Measurements from ENCODE around the gene DOC2A.

Gene DOC2A

GRCh38 chr16:30004424-30004776, 6.4 kb downstream of the DOC2A start:
- Histone ChIP-seq H3K27ac (no peak overlapping the region), H3K9ac (no peak overlapping the region), H2AFZ (no peak overlapping the region), H3K4me2 (ENCODE audit: low read length) (no peak overlapping the region), H3K79me2 (no peaks in the 10 kb centered on the region), H3K4me1 (no peaks in the 10 kb centered on the region), H3K36me3 (ENCODE audit: control insufficient read depth, insufficient read depth, low read length) (no peaks in the 10 kb centered on the region), H3K9me3 (ENCODE audit: control insufficient read depth, low read length) (no peaks in the 10 kb centered on the region), H3K27me3 (ENCODE audit: control insufficient read depth, insufficient read depth, low read length) (no peaks in the 10 kb centered on the region), H3K4me3 (ENCODE audit: low read depth, low read length) (no peak overlapping the region)
- TF ChIP-seq CTCF (IDR thresholded peaks at IDR 0.05): no peak

- Histone ChIP-seq H3K9ac (no peak overlapping the region), H2AFZ (no peak overlapping the region), H3K9me3 (ENCODE audit: control insufficient read depth, low read length) (no peaks in the 10 kb centered on the region), H3K4me2 (ENCODE audit: low read length) (no peak overlapping the region), H3K4me1 (no peaks in the 10 kb centered on the region), H3K4me3 (ENCODE audit: low read depth, low read length) (no peak overlapping the region), H3K27ac (no peak overlapping the region), H3K27me3 (ENCODE audit: control insufficient read depth, insufficient read depth, low read length) (no peaks in the 10 kb centered on the region), H3K79me2 (no peaks in the 10 kb centered on the region), H3K36me3 (ENCODE audit: control insufficient read depth, insufficient read depth, low read length) (no peaks in the 10 kb centered on the region)
- TF ChIP-seq CTCF (IDR thresholded peaks at IDR 0.05): no peak
Observed at GRCh38 chr16:30003670-30004423, 7.0 kb downstream of the DOC2A start.

- Histone ChIP-seq H2AFZ (no peak overlapping the region), H3K4me1 (no peaks in the 10 kb centered on the region), H3K9ac (no peak overlapping the region), H3K27ac (no peak overlapping the region), H3K27me3 (ENCODE audit: control insufficient read depth, insufficient read depth, low read length) (no peaks in the 10 kb centered on the region), H3K4me2 (ENCODE audit: low read length) (no peak overlapping the region), H3K4me3 (ENCODE audit: low read depth, low read length) (no peak overlapping the region), H3K79me2 (no peaks in the 10 kb centered on the region), H3K9me3 (ENCODE audit: control insufficient read depth, low read length) (no peaks in the 10 kb centered on the region), H3K36me3 (ENCODE audit: control insufficient read depth, insufficient read depth, low read length) (no peaks in the 10 kb centered on the region)
- no peak for TF ChIP-seq CTCF (IDR thresholded peaks at IDR 0.05)
Observed at GRCh38 chr16:30002614-30003346, 8.0 kb downstream of the DOC2A start.

- H2AFZ ChIP-seq: no peak overlapping the region
- no peak overlapping the region for H3K9ac ChIP-seq
- peaks cover 5% of the 10 kb centered on the region for H3K79me2 ChIP-seq
- no peak overlapping the region for H3K27ac ChIP-seq
- no peak overlapping the region for H3K4me2 ChIP-seq (ENCODE audit: low read length)
- no peak overlapping the region for H3K4me3 ChIP-seq (ENCODE audit: low read depth, low read length)
- H3K4me1 ChIP-seq: peaks cover 4% of the 10 kb centered on the region
- no peaks in the 10 kb centered on the region for H3K27me3 ChIP-seq (ENCODE audit: control insufficient read depth, insufficient read depth, low read length)
- H3K36me3 ChIP-seq (ENCODE audit: control insufficient read depth, insufficient read depth, low read length): no peaks in the 10 kb centered on the region
- H3K9me3 ChIP-seq (ENCODE audit: control insufficient read depth, low read length): no peaks in the 10 kb centered on the region
- TF ChIP-seq CTCF (IDR thresholded peaks at IDR 0.05): no peak
Observed at GRCh38 chr16:30000735-30001631, 9.8 kb downstream of the DOC2A start.
